Endothelial cell (in vitro differentiated cells): Measurements from ENCODE around the gene KIAA1217. TPM values are rescaled to one million over a fixed set of nuclear protein-coding genes. Genes with fewer than 3 reads are reported as not detected.

ENCODE experiments used
- DNase-seq: peaks from one replicate; pipeline ENCODE4 v3.0.0; 2021; ENCODE audit warnings: low spot score
- H3K27ac Mint-ChIP-seq: one replicate; pipeline ENCODE4 v1.8.0; 2021; ENCODE audit warnings: mixed read lengths, inconsistent platforms; ENCODE audit not compliant: unreplicated experiment
- H3K27me3 Mint-ChIP-seq: one replicate; pipeline ENCODE4 v1.8.0; 2021; ENCODE audit warnings: mild to moderate bottlenecking, moderate library complexity, mixed read lengths, inconsistent platforms; ENCODE audit not compliant: unreplicated experiment
- H3K36me3 Mint-ChIP-seq: one replicate; pipeline ENCODE4 v1.8.0; 2021; ENCODE audit warnings: mild to moderate bottlenecking, low read depth, mixed read lengths, inconsistent platforms; ENCODE audit not compliant: unreplicated experiment
- H3K4me1 Mint-ChIP-seq: one replicate; pipeline ENCODE4 v1.8.0; 2021; ENCODE audit warnings: mild to moderate bottlenecking, mixed read lengths, inconsistent platforms; ENCODE audit not compliant: unreplicated experiment
- H3K4me3 Mint-ChIP-seq: one replicate; pipeline ENCODE4 v1.8.0; 2021; ENCODE audit warnings: mild to moderate bottlenecking, mixed read lengths, inconsistent platforms; ENCODE audit not compliant: unreplicated experiment
- H3K9me3 Mint-ChIP-seq: one replicate; pipeline ENCODE4 v1.8.0; 2021; ENCODE audit warnings: mixed read lengths, inconsistent platforms; ENCODE audit not compliant: unreplicated experiment
- total RNA-seq: library from RNA; stranded (reverse); fragmentation: NEBNext Ultra II Directional; extraction: Animal tissue kit (Norgen Biotek cat#: 25700); gene quantifications from one replicate; pipeline ENCODE4 v1.2.1, GENCODE V29; 2021; ENCODE audit not compliant: unreplicated experiment
- TF ChIP-seq, protein P1 (sequence below): fragments of 200-600 bp; sonication (generic); IDR thresholded peaks from one replicate; pipeline ENCODE4 v1.5.0; 2021; ENCODE audit warnings: antibody characterized with exemption; ENCODE audit not compliant: unreplicated experiment

Gene KIAA1217
- total RNA-seq, 1 donor from 2014 or later: 70.8 TPM

DNA sequence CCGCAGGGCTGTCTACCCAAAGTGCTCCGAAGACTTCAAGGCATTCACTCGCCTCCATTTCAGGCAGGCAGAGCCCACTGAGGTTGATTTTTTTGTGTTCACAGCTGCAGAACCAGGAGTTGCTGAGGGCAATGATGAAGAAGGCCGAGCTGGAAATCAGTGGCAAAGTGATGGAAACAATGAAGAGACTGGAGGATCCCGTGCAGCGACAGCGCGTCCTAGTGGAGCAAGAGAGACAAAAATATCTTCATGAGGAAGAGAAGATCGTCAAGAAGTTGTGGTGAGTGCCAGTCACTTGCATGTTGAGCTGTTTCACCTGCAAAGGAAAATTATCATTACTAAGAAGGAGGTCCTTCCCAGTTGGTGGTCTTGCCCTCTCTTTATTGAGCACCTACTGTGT, 304.2 kb downstream of the KIAA1217 start:
- TF ChIP-seq, protein P1, sequence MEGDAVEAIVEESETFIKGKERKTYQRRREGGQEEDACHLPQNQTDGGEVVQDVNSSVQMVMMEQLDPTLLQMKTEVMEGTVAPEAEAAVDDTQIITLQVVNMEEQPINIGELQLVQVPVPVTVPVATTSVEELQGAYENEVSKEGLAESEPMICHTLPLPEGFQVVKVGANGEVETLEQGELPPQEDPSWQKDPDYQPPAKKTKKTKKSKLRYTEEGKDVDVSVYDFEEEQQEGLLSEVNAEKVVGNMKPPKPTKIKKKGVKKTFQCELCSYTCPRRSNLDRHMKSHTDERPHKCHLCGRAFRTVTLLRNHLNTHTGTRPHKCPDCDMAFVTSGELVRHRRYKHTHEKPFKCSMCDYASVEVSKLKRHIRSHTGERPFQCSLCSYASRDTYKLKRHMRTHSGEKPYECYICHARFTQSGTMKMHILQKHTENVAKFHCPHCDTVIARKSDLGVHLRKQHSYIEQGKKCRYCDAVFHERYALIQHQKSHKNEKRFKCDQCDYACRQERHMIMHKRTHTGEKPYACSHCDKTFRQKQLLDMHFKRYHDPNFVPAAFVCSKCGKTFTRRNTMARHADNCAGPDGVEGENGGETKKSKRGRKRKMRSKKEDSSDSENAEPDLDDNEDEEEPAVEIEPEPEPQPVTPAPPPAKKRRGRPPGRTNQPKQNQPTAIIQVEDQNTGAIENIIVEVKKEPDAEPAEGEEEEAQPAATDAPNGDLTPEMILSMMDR: no peak
- Mint-ChIP-seq H3K27ac (no peak overlapping the region), H3K4me1 (no peaks in the 10 kb centered on the region), H3K36me3 (peaks cover 9% of the 10 kb centered on the region), H3K9me3 (no peaks in the 10 kb centered on the region), H3K27me3 (no peaks in the 10 kb centered on the region), H3K4me3 (no peak overlapping the region)
- peak; percentile 21 for DNase-seq

DNA sequence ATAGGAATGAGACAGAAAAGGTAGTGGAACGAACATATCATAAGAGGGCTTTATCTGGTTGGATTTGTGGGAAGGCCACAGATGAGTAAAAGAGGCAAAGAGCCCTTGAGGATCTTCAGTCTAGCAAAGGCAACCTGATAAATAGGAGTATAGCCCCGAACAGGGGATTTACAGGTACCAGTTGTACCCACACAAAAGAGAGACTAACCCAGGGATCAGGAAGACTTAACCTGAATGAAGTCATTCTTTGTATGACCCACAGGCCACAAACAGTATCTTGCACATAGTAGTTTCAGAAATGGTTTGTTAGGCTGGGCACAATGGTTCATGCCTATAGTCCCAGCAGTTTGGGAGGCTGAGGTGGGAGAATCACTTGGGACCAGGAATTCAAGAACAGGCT, 306.5 kb downstream of the KIAA1217 start:
- H3K27me3 Mint-ChIP-seq: peaks cover 3% of the 10 kb centered on the region
- H3K36me3 Mint-ChIP-seq: peaks cover 9% of the 10 kb centered on the region
- H3K9me3 Mint-ChIP-seq: no peaks in the 10 kb centered on the region
- no peak for DNase-seq
- H3K4me1 Mint-ChIP-seq: peaks cover 4% of the 10 kb centered on the region
- TF ChIP-seq, protein P1: no peak
- no peak overlapping the region for H3K4me3 Mint-ChIP-seq
- no peak overlapping the region for H3K27ac Mint-ChIP-seq

DNA sequence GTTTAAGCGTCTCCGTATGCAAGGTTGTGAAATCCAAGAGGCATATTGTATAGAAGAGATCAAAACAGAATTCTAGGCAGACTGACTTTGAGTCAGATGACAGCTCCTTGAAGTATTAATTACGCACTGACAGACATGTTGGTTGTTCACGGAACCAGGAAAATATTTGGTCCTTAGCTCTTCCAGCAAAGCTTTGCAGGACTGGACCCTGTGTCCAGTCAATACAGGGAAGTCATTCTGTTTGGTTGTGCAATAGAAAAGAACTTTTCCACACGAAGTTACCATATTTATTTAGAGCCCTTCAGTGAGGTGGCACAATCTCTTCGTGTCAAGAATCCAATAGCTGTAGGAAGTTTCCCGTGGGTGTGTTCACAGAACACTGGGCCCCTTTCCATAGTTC, 309.5 kb downstream of the KIAA1217 start:
- Mint-ChIP-seq H3K9me3 (no peaks in the 10 kb centered on the region), H3K4me1 (peaks cover 4% of the 10 kb centered on the region), H3K36me3 (peaks cover 13% of the 10 kb centered on the region), H3K27ac (no peak overlapping the region), H3K4me3 (no peak overlapping the region), H3K27me3 (peaks cover 3% of the 10 kb centered on the region)
- TF ChIP-seq, protein P1: no peak
- no peak for DNase-seq

DNA sequence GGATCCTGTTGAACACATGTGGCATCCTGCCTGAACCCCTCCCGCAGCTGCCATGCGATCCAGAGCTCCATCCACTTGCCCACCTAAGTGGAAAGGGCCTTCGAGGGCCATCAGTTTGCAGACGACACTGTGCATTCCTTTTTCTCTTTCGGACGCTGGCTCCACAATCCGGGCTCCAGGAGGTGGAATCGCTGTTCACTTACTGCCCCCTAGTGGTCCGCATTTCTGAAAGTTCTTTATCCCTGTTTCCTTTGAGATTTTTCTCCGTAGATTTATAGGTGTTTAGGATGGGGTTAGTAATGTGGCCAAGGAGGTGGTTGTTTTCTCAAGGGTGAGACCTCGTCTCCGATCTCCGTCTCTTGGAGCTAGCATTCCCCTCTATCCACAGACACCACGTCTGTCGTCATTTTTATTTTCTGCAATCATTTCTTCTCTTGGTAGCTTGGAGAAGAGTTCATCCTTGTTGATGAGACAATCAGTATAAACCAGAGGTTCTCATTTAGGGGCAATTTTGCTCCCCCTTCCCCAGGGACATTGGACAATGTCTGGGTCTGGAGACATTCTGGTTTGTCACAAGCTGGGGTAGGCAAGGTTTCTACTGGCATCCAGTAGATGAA, 310.2 kb downstream of the KIAA1217 start:
- TF ChIP-seq, protein P1: peak; percentile 88
- peak; percentile 73 for DNase-seq
- H3K36me3 Mint-ChIP-seq: peaks cover 15% of the 10 kb centered on the region
- no peak overlapping the region for H3K27ac Mint-ChIP-seq
- peaks cover 4% of the 10 kb centered on the region for H3K4me1 Mint-ChIP-seq
- no peaks in the 10 kb centered on the region for H3K9me3 Mint-ChIP-seq
- H3K27me3 Mint-ChIP-seq: peaks cover 3% of the 10 kb centered on the region
- H3K4me3 Mint-ChIP-seq: no peak overlapping the region

DNA sequence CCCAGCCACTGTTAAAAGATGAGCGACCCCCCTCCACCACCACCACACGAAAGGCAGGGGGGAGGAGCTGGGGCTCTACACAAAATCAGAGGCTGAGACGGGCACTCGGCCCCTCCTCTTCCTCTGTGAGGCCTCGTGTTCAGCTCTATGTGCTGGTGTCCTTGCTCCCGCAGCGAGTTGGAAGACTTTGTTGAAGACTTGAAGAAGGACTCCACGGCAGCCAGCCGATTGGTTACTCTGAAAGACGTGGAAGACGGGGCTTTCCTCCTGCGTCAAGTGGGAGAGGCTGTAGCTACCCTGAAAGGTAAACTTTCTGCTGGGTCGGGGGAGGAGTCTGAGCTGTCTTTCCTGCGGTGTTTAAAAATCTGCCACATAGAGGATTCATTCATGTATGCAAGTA, 311.0 kb downstream of the KIAA1217 start:
- DNase-seq: no peak
- H3K27me3 Mint-ChIP-seq: peaks cover 3% of the 10 kb centered on the region
- H3K9me3 Mint-ChIP-seq: no peaks in the 10 kb centered on the region
- H3K27ac Mint-ChIP-seq: no peak overlapping the region
- H3K36me3 Mint-ChIP-seq: peaks cover 21% of the 10 kb centered on the region
- TF ChIP-seq, protein P1: no peak
- H3K4me3 Mint-ChIP-seq: no peak overlapping the region
- peaks cover 4% of the 10 kb centered on the region for H3K4me1 Mint-ChIP-seq
